NCI-H1417 (cell line): Measurements from ENCODE around the gene PPIL6.

Experiments
- DNase-seq, 3 experiments: peaks; one replicate each; lab custom pipeline; 2025; lab: John Stamatoyannopoulos, UW

Gene PPIL6

DNA sequence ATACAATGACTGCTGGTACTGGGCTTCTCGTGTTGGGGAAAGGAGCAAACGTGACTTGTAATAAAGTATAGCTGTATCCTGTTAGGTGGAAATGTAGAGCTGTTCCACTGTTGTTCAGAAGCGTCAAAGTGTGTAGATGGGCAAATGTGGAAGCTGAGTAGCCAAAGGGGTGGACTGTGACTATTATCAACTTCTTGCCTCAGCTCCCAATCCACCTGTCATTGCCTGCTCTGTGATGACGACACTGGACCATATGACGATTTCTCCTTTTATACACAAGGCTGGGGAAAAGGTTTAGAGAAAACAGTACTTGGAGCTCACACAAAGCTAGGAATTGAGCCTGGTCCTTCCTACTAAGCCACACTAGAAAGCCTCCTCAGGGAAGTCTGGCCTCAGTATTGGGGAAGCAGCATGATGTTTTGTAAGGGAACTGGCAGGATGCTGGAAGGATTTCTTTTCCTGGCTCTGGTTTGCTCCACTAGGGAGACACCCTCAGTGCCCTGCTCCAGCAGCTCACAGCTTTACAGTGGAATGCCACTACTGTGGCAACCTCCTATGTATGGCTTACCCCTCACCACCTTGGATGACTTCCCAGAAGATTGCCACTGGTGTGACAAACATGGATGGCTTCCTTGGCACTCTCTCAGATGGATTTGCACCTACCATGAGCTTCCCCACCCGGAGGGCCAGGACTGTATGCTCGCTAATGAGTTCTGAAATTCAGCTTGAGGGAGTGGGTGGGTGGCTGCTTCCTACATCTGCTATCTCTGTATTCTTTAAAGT, 78.1 kb downstream of the PPIL6 start:
- no peak for DNase-seq

DNA sequence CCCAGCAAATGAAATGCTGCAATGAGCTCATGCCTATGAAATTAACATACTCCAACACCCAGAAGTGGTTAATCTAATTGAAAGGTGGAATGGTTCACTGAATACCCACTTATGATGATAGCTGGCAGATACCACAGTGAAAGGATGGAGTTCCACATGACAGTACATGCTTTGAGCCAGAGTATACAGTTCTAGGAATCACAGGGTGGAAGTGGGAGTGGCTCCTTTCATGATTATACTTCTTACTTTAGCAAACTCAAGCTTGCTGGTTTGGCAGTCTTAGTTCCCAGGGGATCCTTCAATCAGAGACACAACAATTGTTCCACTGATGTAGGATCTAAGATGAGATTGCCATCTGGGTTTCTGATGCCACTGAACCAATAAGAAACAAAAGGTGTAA, 79.6 kb downstream of the PPIL6 start:
- no peak for DNase-seq

DNA sequence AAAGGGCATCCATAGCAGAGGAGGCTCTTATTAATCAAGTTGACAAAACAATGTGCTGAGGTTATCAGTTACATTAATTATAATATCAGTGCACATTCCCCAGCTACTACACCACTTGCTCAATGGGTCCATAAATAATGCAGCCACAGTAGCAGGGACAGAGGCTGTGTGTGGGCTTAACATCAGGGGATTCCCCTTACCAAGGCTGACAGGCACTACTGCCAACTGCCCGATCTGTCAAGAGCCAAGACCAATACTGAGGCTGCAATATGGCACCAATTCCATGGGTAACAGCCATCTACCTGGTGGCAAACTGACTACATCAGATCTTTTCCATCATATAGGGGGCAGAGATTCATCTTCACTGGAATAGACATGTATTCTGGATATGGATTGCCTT, 80.1 kb downstream of the PPIL6 start:
- DNase-seq = no peak

DNA sequence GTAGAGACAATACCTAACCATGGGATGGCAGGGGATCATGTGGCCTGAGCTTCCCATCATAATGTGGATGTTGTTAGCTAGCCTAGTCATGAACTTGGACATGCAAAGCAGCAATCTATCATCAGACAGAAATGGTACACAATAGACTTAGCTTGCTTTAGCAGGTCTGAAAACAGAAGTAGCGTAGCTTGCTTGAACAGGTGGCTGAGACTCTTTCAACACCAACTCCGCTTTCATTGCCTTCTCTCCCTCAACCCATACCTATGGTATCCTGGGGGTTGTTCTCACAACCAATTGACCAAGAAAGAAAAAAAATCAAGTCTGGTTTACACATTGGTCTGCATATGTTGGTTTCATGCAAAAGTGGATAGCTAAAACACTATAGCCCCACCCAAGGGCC, 81.2 kb downstream of the PPIL6 start:
- no peak for DNase-seq

DNA sequence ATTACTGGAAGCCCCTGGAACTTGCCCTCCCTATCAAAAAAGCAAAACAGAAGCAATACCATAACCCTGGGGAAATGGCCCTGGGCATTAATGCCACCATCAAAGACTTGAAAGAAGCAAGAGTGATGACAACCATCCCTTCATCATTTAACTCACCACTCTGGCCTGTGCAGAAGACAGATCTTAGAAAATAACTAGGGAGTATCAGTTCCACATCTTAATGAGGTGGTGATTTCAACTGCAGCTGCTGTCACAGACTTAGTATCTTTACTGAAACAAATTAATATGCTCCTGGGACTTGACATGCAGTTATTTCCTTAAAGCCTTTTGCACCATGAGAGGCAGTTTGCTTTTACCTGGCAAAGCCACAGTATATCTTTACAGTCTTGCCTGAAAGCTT, 82.2 kb downstream of the PPIL6 start:
- DNase-seq = no peak

DNA sequence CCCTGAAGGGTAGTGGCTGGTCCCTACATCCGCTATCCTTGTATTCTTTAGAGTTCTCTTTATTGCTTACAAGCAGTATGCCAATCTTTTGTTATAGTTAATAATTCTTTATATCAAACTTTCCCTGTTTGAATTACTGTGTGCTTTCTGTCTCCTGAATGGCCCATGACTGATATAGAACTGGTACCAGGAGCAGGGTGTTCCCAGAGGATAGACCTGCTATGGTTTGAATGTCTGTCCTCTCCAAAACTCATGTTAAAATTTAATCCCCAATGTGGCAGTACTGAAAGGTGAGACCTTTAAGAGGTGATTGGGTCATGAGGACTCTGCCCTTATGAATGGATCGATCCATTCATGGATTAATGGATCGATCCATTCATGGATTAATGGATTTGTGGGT, 84.2 kb downstream of the PPIL6 start:
- no peak for DNase-seq

DNA sequence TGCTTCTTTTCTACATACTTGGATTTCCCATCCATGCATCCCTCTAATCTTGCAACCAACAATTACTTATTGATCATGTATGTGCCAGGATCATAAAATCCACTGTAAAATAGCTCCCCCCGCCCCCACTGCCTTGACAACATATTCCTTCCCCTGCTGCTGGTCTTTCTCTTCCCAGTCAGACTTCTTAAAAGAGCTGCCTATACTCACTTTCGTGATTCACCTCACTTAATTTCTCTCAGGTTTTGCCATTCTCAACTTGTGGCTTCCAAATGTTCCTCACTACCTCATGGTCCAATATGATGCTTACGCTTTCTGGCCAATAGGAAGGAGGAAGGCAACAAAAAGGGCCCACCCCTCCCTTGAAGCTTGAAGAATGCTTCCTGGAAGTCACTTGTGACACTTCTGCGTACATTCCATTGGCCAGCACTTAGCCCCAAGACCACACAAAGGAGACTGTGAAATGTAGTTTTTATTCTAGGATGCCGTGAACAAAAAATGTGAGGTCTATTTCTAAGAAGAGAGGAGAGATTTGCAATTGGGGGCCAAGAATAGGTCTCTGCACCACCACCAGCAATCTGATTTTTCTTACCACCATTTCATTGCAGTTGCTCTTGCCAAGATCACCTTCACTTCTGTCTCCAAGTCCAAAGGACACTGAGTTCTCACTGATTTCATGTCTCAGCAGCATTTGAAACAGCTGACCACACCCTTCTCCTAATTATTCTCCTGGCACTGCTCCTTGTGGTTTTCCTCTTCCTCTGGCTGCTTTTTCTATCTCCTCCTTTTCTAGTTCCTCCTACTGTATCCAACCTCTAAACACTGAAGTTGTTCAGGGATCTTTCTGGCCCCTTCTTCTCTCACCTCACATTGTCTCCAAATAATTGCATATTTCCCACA, 88.9 kb downstream of the PPIL6 start:
- DNase-seq = no peak

DNA sequence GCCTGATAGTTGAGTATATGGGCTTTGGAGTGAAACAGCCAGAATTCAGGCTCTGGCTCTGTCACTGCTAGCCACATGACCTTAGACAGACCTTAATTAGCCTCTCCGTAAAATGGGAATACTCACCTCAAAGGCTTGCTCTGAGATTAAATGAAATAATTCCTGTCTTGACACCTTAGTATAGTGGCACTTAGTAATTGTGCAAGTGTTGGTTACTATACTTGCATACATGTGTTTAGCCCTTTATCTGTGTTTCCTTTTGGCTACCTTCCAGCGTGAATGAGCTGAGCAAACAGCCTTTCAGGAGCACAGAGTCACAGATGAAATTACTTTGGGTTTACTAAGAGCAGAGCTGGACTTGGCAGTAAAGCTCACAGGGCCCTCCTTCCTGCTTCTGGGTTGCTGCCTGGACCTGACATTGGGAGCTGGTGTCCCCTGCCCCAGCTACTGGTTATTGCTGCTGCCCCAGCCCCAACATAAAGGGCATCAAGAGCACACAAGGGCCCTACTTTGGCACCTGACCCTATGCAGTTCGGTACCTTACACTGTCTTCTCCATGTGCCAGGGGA, 90.9 kb downstream of the PPIL6 start:
- peak; percentile 22 to 72 (median 27) for DNase-seq

DNA sequence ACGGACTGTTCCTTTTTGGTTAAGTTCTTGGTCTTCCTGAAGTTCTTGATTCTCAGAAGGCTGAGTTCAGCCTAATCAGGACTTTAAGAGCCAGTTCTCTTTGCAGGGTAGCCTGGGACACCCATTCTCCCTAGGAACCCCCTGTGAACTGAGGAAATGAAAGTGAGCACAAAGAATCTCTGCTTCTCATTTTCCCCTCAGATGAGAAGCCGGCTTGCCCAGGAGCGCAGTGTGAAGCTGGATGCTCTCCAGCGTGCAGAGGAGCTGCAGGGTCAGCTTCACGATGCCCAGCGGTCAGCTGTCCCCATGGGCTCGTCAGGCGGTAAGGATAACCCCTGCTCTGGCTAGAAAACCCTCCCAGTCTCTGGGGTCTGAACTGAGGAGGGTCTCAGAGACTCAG, 92.2 kb downstream of the PPIL6 start:
- DNase-seq = no peak

DNA sequence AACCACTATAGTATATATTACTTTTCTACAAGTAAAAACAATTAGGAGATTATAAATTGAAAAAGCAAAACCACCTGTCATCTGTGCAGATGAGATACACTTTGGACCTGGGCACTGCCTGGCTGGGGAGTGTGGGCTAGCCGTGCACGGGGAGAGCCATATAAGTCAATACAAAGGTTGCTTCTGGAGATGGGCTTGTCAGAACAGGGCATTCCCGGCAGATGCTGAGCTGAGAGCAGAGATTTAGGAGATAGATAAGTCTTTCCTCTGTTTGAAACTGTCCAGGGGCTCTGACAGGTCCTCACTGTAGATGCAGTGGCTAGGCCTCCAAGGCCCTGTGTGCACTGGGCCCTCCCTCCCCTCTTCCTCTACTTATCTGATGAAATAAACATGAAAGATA, 92.6 kb downstream of the PPIL6 start:
- no peak for DNase-seq

DNA sequence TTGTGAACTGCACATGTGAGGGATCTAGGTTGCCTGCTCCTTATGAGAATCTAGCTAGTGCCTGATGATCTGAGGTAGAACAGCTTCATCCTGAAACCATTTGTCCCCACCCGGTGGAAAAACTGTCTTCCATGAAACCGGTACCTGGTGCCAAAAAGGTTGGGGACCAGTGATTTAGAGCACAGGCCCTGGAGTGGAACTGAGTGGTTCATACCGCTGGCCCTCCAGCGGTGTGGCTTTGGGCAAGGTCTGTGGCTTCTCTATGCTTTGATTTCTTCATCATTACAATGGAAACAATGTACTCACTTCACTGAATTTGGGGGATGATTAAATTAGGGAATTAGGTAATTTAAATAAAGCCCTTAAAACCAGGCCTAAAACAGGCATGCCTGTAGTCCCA, 94.4 kb downstream of the PPIL6 start:
- no peak for DNase-seq

DNA sequence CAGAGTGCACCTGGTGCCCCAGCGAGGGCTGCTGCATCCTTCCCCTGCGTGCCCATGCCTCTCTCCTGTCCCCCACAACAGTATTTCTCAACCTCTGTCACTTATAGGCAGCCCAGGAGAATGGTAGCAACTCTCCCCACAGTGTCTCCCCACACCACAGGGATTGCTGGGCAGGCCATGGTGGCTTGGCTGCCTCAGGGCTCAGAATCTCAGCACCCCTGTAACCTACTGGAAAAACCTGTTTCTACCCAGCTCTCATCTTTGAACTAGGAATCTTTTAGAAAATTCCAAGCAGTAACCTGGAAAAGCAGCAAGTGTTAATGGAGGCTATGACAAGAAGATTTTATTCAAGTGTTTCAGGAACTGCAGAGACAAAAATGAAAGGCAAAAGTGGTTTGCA, 96.2 kb downstream of the PPIL6 start:
- DNase-seq = peak in 1 of 3 experiments; percentile 26

DNA sequence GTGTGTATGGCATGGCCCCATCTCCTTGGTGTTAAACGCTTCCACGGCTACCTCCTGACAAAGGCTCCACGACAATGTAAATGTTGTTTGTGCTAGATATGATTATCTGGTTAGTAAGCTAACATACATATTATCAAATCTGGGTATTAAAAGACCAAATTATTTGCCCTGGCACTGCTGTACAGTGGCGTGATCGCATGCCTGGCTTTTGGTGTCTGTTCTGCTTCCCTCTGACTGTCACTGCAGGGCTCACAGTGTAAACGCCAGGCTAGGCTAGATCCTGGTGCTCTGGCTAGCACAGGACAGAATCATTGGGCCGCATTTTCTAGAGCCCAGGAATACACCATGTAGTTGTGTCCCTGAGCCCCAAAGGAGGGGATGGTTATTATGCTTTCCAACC, 96.9 kb downstream of the PPIL6 start:
- DNase-seq = no peak

DNA sequence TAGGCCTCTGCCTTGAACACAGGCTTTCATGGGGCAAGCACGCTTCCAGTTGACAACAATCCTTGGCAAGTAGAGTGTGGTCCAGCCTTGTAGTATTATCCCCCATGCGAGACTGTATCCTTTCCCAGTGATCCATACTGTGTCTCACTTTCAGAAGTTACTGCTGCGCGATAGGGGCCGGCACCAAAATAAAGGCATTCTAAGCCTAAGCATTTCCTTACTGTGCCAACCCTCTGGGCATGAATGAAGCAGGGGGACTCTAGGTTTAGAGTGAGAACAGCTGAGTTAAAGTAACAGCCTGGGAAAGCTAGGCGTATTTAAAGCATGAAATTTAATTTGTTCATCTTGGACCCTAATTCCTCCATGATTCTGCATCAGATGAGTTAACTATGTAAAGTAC, 97.5 kb downstream of the PPIL6 start:
- DNase-seq = no peak

DNA sequence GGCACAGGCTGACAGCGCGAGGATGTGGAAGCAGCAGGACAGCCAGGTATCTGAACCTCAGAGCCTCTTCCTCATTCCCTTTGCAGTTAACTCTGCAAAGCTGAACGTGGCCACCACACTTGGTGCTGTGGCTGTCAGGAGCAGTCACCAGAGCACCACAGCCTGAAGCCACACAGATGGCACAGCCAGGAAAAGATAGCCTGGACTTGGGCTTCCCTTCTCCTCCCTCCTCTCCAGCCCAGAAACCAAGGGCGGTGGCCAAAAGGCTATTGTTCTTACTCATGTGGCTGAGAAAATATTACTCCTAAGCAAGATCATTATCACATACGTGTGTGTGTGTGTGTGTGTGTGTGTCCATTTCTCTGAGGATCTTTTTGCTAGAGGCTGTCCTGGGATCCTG, 97.9 kb downstream of the PPIL6 start:
- no peak for DNase-seq

DNA sequence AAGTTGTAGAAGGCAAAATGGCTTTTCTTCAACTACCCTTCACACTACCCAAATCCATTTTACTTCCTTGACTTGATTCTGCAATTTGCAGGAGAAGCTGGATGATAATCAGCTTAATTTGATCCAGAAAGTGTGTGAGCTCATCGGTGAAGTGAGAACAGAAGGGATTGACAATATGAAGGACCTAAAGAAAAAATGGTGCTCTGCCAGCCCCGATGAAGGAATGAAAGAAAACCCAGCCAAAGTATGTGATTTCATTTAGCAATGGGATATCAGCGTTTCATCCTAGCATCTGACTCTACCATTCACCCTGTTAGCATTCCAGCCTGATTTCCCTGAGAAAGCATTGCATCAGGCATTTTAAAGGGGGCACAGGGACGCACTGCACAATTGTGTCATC, 99.6 kb downstream of the PPIL6 start:
- DNase-seq = no peak
